Nephron progenitor cell (in vitro differentiated cells): Measurements from ENCODE around the gene B3GALNT1.
A peak's percentile ranks its signal among the peaks of the same experiment; 100 is the strongest.

ENCODE experiments used
- DNase-seq: peaks from one replicate; pipeline ENCODE4 v3.0.0; 2021
- H3K27ac Mint-ChIP-seq: 2 replicates; pipeline ENCODE4 v1.8.0; 2021; ENCODE audit warnings: mild to moderate bottlenecking, moderate library complexity, mixed read lengths
- H3K27me3 Mint-ChIP-seq: 2 replicates; pipeline ENCODE4 v1.8.0; 2021; ENCODE audit warnings: mild to moderate bottlenecking, low read depth, mixed read lengths; ENCODE audit not compliant: poor library complexity
- H3K36me3 Mint-ChIP-seq: 2 replicates; pipeline ENCODE4 v1.8.0; 2021; ENCODE audit warnings: low read depth, mixed read lengths
- H3K4me1 Mint-ChIP-seq: 2 replicates; pipeline ENCODE4 v1.8.0; 2021; ENCODE audit warnings: mixed read lengths
- H3K4me3 Mint-ChIP-seq: 2 replicates; pipeline ENCODE4 v1.8.0; 2021; ENCODE audit warnings: mild to moderate bottlenecking, moderate library complexity, mixed read lengths
- H3K9me3 Mint-ChIP-seq: 2 replicates; pipeline ENCODE4 v1.8.0; 2021; ENCODE audit warnings: mild to moderate bottlenecking, moderate library complexity, mixed read lengths
- CTCF ChIP-seq: fragments of 200-600 bp; sonication (generic); IDR thresholded peaks from 2 replicates; pipeline ENCODE4 v1.5.0; 2021; ENCODE audit warnings: antibody characterized with exemption

B3GALNT1 gene

GRCh38 chr3:161108840-161109239 lies 3.7 kb upstream of the B3GALNT1 start:
- TF ChIP-seq CTCF, result no peak
- peaks cover under 1% of the 10 kb centered on the region for H3K9me3 Mint-ChIP-seq
- no peak for DNase-seq

GRCh38 chr3:161107311-161107710 lies 2.2 kb upstream of the B3GALNT1 start:
- H3K4me1 Mint-ChIP-seq, result peaks cover 16% of the 10 kb centered on the region
- peaks cover 22% of the 10 kb centered on the region for H3K36me3 Mint-ChIP-seq
- H3K4me3 Mint-ChIP-seq, result no peak overlapping the region
- DNase-seq, result no peak
- TF ChIP-seq CTCF, result no peak
- peaks cover 43% of the 10 kb centered on the region for H3K27me3 Mint-ChIP-seq
- no peak overlapping the region for H3K27ac Mint-ChIP-seq
- no peaks in the 10 kb centered on the region for H3K9me3 Mint-ChIP-seq

More at GRCh38 chr3:161108840-161109239, 3.7 kb upstream of the B3GALNT1 start:
- Mint-ChIP-seq H3K4me1 (peaks cover 16% of the 10 kb centered on the region), H3K4me3 (no peak overlapping the region), H3K27me3 (peaks cover 35% of the 10 kb centered on the region), H3K36me3 (peaks cover 6% of the 10 kb centered on the region), H3K27ac (no peak overlapping the region)

- no peaks in the 10 kb centered on the region for H3K9me3 Mint-ChIP-seq
- peak overlapping the region; percentile 89 for H3K4me3 Mint-ChIP-seq
- DNase-seq, result no peak
- H3K36me3 Mint-ChIP-seq, result peaks cover 42% of the 10 kb centered on the region
- TF ChIP-seq CTCF, result no peak
- peaks cover 44% of the 10 kb centered on the region for H3K27me3 Mint-ChIP-seq
- peaks cover 16% of the 10 kb centered on the region for H3K4me1 Mint-ChIP-seq
- no peak overlapping the region for H3K27ac Mint-ChIP-seq
Observed at GRCh38 chr3:161103776-161104385, 1.3 kb downstream of the B3GALNT1 start.

GRCh38 chr3:161101609-161102008 lies 3.5 kb downstream of the B3GALNT1 start:
- H3K9me3 Mint-ChIP-seq, result no peaks in the 10 kb centered on the region
- no peak overlapping the region for H3K4me3 Mint-ChIP-seq
- no peak overlapping the region for H3K27ac Mint-ChIP-seq
- H3K4me1 Mint-ChIP-seq, result peaks cover 16% of the 10 kb centered on the region
- no peak for TF ChIP-seq CTCF
- DNase-seq, result no peak
- peaks cover 47% of the 10 kb centered on the region for H3K36me3 Mint-ChIP-seq
- H3K27me3 Mint-ChIP-seq, result peaks cover 31% of the 10 kb centered on the region

GRCh38 chr3:161100994-161101393 lies 4.2 kb downstream of the B3GALNT1 start:
- H3K9me3 Mint-ChIP-seq, result no peaks in the 10 kb centered on the region
- H3K36me3 Mint-ChIP-seq, result peaks cover 47% of the 10 kb centered on the region
- no peak overlapping the region for H3K4me3 Mint-ChIP-seq
- TF ChIP-seq CTCF, result no peak
- H3K27ac Mint-ChIP-seq, result no peak overlapping the region
- DNase-seq, result no peak
- H3K4me1 Mint-ChIP-seq, result peaks cover 15% of the 10 kb centered on the region
- peaks cover 28% of the 10 kb centered on the region for H3K27me3 Mint-ChIP-seq

- Mint-ChIP-seq H3K27me3 (peaks cover 7% of the 10 kb centered on the region), H3K4me3 (no peak overlapping the region), H3K4me1 (no peaks in the 10 kb centered on the region), H3K9me3 (no peaks in the 10 kb centered on the region), H3K27ac (no peak overlapping the region), H3K36me3 (peaks cover 21% of the 10 kb centered on the region)
- DNase-seq, result no peak
- no peak for TF ChIP-seq CTCF
Observed at GRCh38 chr3:161096771-161097367, 8.3 kb downstream of the B3GALNT1 start.
